ENCODE data around the gene ERCC6L2.

DNA sequence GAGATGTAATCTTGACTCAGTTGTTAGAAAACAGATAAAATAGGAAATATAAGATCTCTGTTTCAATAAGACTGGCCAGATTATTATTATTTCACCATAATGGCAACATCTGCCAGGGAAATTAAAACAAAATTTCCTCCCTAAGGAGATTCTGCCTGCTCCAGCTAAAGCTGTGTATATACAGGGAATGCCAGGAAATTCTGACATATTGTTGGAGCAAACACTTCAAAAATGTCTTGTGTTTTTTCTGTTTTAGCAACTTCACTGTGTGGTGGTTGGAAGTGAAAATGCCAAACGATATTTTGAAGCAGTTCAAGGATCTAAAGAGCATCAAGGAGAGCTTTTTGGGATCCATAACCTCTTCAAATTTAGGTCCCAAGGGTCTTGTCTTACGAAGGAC, 90.8 kb downstream of the ERCC6L2 start:
- TF ChIP-seq, protein P1, sequence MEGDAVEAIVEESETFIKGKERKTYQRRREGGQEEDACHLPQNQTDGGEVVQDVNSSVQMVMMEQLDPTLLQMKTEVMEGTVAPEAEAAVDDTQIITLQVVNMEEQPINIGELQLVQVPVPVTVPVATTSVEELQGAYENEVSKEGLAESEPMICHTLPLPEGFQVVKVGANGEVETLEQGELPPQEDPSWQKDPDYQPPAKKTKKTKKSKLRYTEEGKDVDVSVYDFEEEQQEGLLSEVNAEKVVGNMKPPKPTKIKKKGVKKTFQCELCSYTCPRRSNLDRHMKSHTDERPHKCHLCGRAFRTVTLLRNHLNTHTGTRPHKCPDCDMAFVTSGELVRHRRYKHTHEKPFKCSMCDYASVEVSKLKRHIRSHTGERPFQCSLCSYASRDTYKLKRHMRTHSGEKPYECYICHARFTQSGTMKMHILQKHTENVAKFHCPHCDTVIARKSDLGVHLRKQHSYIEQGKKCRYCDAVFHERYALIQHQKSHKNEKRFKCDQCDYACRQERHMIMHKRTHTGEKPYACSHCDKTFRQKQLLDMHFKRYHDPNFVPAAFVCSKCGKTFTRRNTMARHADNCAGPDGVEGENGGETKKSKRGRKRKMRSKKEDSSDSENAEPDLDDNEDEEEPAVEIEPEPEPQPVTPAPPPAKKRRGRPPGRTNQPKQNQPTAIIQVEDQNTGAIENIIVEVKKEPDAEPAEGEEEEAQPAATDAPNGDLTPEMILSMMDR (IDR thresholded peaks at IDR 0.05; ENCODE audit: low read depth, low read length), result no peak
- TF ChIP-seq POLR2A (IDR thresholded peaks at IDR 0.05; ENCODE audit: extremely low read depth, insufficient read length), result no peak

All from NB4 (cell line).